GM19043 (cell line): Measurements from ENCODE around the gene ATP9B.

Source experiments
- ATAC-seq: cut with Tn5 transposase; IDR thresholded peaks from one replicate; pipeline ENCODE4 v1.9.1; 2021; ENCODE audit warnings: low read depth; ENCODE audit not compliant: unreplicated experiment

The ATP9B gene

GRCh38 chr18:79345366-79345765 lies 276.2 kb downstream of the ATP9B start:
- ATAC-seq = no peak

GRCh38 chr18:79345981-79346380 lies 276.8 kb downstream of the ATP9B start:
- ATAC-seq = no peak

- no peak for ATAC-seq
Observed at GRCh38 chr18:79348066-79348465, 278.9 kb downstream of the ATP9B start.

DNA sequence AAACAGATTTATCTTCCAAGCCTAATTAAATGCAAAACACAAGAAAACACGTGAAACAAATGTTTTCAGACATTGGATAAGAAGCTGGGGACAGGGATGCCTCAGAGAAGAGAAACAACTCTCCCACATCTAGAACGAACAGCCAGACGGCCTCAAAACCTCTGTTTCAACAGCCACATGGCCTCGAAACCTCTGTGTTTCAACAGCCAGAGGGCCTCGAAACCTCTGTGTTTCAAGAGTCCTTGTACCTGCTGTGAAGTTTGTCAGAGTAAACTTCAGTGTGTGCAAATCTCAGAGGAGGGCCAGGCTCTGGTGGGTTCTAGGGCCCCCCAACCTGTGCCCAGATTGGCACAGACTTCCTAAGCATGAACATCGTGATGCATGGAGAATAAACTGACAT lies 283.2 kb downstream of the ATP9B start:
- no peak for ATAC-seq

DNA sequence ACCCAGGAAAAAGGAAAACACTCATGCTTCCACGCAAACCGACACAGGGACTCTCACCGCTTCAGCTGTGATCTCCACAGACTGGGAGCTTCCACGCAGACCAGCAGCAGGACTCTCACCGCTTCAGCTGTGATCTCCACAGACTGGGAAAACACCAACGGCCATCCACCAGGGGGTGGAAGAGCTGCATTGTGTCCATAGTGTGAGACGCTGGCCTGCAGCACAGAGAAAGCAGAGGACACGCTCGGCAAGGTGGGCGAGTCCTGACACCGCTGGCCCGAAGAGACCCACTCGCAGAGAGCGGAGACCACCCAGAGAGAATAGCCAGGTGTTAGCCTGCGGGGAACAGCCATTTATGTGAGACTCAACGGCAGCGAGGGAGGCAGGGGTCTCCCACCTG lies 284.1 kb downstream of the ATP9B start:
- no peak for ATAC-seq

- no peak for ATAC-seq
Observed at GRCh38 chr18:79354350-79354749, 285.2 kb downstream of the ATP9B start.

- peak; percentile 39 for ATAC-seq
Observed at GRCh38 chr18:79355433-79356335, 286.5 kb downstream of the ATP9B start.

GRCh38 chr18:79356435-79356834 lies 287.2 kb downstream of the ATP9B start:
- peak; percentile 85 for ATAC-seq

DNA sequence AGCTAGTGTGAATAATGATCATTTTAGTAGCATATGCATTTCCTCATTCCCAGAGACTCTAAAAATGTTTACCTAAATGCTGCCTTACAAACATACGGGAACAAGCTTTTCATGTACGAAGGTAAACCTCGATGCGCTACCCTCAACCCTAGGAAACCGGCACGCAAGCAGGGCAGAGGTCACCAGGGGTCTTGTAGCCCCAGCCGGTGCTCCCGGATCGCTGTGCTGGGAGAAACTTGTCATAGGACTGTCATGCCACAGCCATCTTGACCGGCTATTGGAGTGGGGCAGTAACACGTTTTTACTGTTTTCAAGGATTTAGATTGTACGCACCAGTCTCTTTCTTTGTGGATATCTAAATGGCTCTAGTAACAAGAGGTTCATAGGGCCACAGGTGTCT lies 291.7 kb downstream of the ATP9B start:
- ATAC-seq = no peak

DNA sequence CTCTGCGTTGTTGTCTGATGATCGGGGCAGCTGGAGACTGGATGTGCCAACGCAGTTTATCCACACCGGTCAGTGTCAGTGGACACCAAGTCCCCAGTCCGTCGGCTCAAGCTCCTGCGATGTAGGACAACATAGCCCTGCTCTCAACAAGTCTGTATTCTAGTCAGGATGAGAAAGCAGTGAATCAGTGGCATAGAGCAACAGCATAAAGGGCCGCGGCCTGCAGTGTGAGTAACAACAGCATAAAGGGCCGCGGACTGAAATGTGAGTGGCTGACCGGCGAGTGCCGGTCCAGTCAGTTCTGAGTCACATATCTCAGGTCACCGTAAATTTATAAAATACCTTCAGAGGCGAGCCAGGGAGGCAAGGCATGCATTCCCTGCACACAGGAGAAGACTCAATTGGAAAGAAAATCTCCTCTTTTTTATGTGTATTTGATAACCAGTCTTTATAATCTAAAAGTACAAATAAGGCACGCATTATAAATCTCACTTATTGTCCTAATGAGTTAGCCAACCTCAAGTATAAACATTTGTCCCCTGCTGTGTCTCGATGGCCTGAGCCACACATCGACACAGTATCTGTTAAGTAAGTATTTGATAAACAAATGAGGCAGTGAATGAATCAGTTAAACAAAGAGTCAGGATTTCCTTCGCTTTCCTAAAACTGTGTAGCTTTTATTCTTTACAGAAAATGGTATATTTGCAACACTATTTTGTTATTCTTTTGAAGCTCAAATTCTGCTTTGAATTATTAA lies 292.8 kb downstream of the ATP9B start:
- ATAC-seq = no peak

- ATAC-seq = no peak
Observed at GRCh38 chr18:79365701-79366100, 296.5 kb downstream of the ATP9B start.

GRCh38 chr18:79366177-79367094 lies 297.2 kb downstream of the ATP9B start:
- ATAC-seq = no peak

DNA sequence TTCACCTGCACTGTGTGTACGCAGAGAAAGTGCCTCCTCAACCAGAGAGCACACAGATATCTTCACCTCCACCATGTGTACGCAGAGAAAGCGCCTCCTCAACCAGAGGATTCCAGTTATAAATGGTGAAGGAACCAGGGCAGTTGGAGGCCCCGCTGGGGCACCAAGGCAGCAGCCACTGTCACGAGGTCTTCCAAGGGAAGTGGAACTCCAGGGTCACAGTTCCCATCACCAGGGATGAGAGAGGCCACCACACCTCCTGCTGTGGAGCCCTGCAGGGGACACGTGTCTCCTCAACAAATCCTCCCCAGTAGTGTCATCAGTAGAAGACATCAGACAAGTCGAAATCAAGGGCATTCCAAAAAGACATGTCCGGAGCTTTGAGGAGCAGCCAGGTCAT lies 298.3 kb downstream of the ATP9B start:
- ATAC-seq = no peak

DNA sequence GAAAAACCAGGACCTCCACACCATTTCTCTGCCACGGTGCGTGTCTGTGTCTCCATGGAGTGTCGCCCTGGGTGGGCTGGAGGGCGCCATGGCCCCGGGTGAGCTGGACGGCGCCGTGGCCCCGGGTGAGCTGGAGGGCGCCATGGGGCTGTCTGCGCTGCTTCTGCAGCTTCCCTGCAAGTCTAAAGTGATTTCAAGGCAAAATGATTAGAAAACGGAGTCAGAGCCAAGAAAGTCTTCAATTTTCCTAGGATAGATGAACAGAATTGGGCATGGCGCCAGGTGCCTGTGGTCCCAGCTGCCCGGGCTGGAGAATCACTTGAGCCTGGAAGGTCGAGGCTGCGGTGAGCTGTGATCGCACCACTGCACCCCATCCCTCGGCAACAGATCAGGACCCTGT lies 298.8 kb downstream of the ATP9B start:
- no peak for ATAC-seq

GRCh38 chr18:79368681-79369080 lies 299.5 kb downstream of the ATP9B start:
- ATAC-seq = no peak

DNA sequence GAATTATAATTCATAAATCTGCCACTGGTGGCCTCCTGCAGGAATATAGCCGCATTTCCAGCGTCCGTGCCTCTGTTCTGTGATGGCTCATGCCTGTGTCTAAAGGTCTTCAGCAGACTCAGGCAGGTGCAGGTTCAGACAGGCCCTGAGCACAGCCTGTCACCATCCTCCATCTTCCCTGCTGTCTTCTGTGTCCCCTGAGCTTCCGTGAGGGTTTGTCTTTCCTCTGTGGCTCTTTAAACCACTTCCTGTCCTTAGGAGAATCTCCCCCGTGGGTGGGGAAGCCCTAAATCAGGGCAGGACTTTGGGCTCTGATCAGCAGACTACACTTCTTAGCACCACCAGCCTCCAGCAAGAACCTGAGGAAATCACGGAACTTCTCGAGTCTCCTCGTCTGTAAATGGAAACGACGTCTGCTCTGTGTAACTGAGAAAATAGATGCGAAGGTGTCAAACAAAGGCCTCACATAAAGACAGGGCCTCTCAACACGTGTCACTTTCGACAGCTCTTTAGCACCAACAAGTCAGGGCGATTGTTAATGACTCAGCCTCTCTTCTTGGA lies 302.4 kb downstream of the ATP9B start:
- no peak for ATAC-seq

- ATAC-seq = no peak
Observed at GRCh38 chr18:79372461-79372860, 303.3 kb downstream of the ATP9B start.

- no peak for ATAC-seq
Observed at GRCh38 chr18:79372991-79373390, 303.8 kb downstream of the ATP9B start.

- no peak for ATAC-seq
Observed at GRCh38 chr18:79373736-79374135, 304.5 kb downstream of the ATP9B start.

DNA sequence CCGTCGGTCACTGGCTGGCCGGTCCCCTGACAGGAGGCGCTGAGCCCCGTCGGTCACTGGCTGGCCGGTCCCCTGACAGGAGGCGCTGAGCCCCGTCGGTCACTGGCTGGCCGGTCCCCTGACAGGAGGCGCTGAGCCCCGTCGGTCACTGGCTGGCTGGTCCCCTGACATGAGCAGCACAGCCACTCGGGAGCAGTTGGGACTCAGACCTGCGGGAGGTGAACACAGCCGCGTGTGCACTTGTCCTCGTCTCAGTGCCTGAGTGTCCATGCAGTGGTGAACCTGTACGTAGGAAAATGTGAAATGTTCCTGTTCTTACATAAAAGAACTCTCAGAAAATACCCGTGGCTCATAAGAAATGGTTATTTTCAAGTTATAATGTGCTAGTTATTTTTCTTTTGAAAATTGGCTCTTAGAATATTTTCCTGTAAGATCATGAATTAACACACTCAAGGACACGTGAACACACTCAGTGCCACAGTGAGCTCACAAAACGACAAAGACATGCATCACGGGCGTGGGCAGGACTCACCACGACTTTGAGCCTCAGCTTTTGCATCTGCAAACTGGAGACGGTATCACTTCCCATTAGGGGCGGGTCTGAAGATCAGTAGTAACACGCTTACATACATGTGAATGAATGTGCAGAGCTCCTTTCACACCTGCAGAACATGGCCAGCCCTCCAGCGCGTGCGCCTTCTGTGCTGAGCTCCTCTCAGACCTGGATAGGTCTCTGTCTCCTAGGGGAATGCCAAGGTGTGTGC lies 305.4 kb downstream of the ATP9B start:
- peak; percentile 82 for ATAC-seq
